Hepatocyte (in vitro differentiated cells): ENCODE measurements around the gene FYN. TPM values are rescaled to one million over a fixed set of nuclear protein-coding genes. Genes with fewer than 3 reads are reported as not detected.

Experiments
- DNase-seq: peaks from one replicate; pipeline ENCODE4 v3.0.0-alpha.2; 2016; ENCODE audit warnings: low spot score
- H2AFZ ChIP-seq: fragments of 200-600 bp; sonication (generic); 2 replicates; pipeline ENCODE4 v1.6.0; 2016; ENCODE audit warnings: antibody characterized with exemption, mild to moderate bottlenecking
- H3K27ac ChIP-seq: fragments of 200-600 bp; sonication (generic); 2 replicates; pipeline ENCODE4 v1.5.1; 2016; ENCODE audit warnings: mild to moderate bottlenecking
- H3K27me3 ChIP-seq: fragments of 200-600 bp; sonication (generic); 2 replicates; pipeline ENCODE4 v1.6.1; 2016
- H3K36me3 ChIP-seq: fragments of 200-600 bp; sonication (generic); replicated peaks from 2 replicates; pipeline ENCODE4 v1.5.1; 2016; ENCODE audit warnings: low read depth; ENCODE audit not compliant: insufficient read depth
- H3K4me1 ChIP-seq: fragments of 200-600 bp; sonication (generic); 2 replicates; pipeline ENCODE4 v1.5.1; 2016; ENCODE audit warnings: mild to moderate bottlenecking, moderate library complexity; ENCODE audit not compliant: insufficient read depth
- H3K4me2 ChIP-seq: fragments of 200-600 bp; sonication (generic); 2 replicates; pipeline ENCODE4 v1.6.0; 2016
- H3K4me3 ChIP-seq: fragments of 200-600 bp; sonication (generic); 2 replicates; pipeline ENCODE4 v1.5.1; 2016; ENCODE audit warnings: mild to moderate bottlenecking
- H3K79me2 ChIP-seq: fragments of 200-600 bp; sonication (generic); 2 replicates; pipeline ENCODE4 v1.6.0; 2017; ENCODE audit warnings: mild to moderate bottlenecking
- H3K9me2 ChIP-seq: fragments of 200-600 bp; sonication (generic); replicated peaks from 2 replicates; pipeline ENCODE4 v1.6.0; 2017; ENCODE audit warnings: mild to moderate bottlenecking; ENCODE audit not compliant: insufficient read depth
- H3K9me3 ChIP-seq: fragments of 200-600 bp; sonication (generic); 2 replicates; pipeline ENCODE4 v1.5.1; 2016; ENCODE audit warnings: low read depth, mild to moderate bottlenecking
- H4K20me1 ChIP-seq: fragments of 200-600 bp; sonication (generic); 2 replicates; pipeline ENCODE4 v1.6.0; 2016; ENCODE audit warnings: mild to moderate bottlenecking; ENCODE audit not compliant: insufficient read depth, poor library complexity, severe bottlenecking
- CTCF ChIP-seq: fragments of 200-600 bp; sonication (generic); IDR thresholded peaks from 2 replicates; pipeline ENCODE4 v1.5.1; 2016; ENCODE audit warnings: antibody characterized with exemption, mild to moderate bottlenecking; ENCODE audit not compliant: poor library complexity
- EZH2 ChIP-seq: fragments of 200-600 bp; sonication (generic); IDR thresholded peaks from 2 replicates; pipeline ENCODE4 v1.6.1; 2016; ENCODE audit warnings: antibody characterized with exemption, mild to moderate bottlenecking, borderline replicate concordance
- EZH2phosphoT487 ChIP-seq: fragments of 200-600 bp; sonication (generic); IDR thresholded peaks from one replicate; pipeline ENCODE4 v1.6.1; 2018; ENCODE audit warnings: antibody characterized with exemption, mild to moderate bottlenecking, low read depth, moderate library complexity; ENCODE audit not compliant: unreplicated experiment, severe bottlenecking
- WGBS: methylation state at CpG from one replicate; pipeline ENCODE4 v1.1.6; 2016; ENCODE audit warnings: low lambda C conversion rate; ENCODE audit errors: missing lambda C conversion rate; 5-methylcytosine and 5-hydroxymethylcytosine counted together
- polyA plus RNA-seq: library from polyadenylated mRNA; unstranded; fragments of >200 nt; fragmentation: Nextera tagmentation; extraction: Ambion mirVana; gene quantifications from 2 replicates; pipeline ENCODE4 v1.2.1, GENCODE V29; 2016
- total RNA-seq: library from RNA; depleted of rRNA; stranded (reverse); fragments of >200 nt; gene quantifications from 2 replicates; pipeline ENCODE4 v1.2.3, GENCODE V29; 2014

Gene FYN
- total and polyA plus RNA-seq, 2 experiments from 2014 or later, result 40.0 to 70.1 TPM

GRCh38 chr6:111770263-111771093, 102.8 kb downstream of the FYN start:
- Histone ChIP-seq H3K27ac (no peak overlapping the region), H3K9me3 (no peaks in the 10 kb centered on the region), H3K4me3 (no peak overlapping the region), H3K4me1 (no peaks in the 10 kb centered on the region), H3K27me3 (no peaks in the 10 kb centered on the region), H3K36me3 (no peaks in the 10 kb centered on the region), H4K20me1 (no peaks in the 10 kb centered on the region), H3K4me2 (no peak overlapping the region), H2AFZ (no peak overlapping the region), H3K9me2 (no peaks in the 10 kb centered on the region), H3K79me2 (no peaks in the 10 kb centered on the region)
- 87% methylated on average over 6 of the region's 6 CpGs for WGBS
- DNase-seq, result no peak
- TF ChIP-seq CTCF, result no peak

GRCh38 chr6:111769365-111770152, 103.7 kb downstream of the FYN start:
- H3K36me3 ChIP-seq, result no peaks in the 10 kb centered on the region
- no peak overlapping the region for H2AFZ ChIP-seq
- no peaks in the 10 kb centered on the region for H4K20me1 ChIP-seq
- 84% methylated on average over 1 of the region's 1 CpG for WGBS
- H3K27ac ChIP-seq, result no peak overlapping the region
- no peaks in the 10 kb centered on the region for H3K9me2 ChIP-seq
- DNase-seq, result no peak
- no peak overlapping the region for H3K4me3 ChIP-seq
- no peaks in the 10 kb centered on the region for H3K9me3 ChIP-seq
- no peaks in the 10 kb centered on the region for H3K27me3 ChIP-seq
- TF ChIP-seq EZH2phosphoT487, result no peak
- no peak for TF ChIP-seq EZH2
- TF ChIP-seq CTCF, result no peak
- no peaks in the 10 kb centered on the region for H3K79me2 ChIP-seq
- H3K4me1 ChIP-seq, result no peaks in the 10 kb centered on the region
- H3K4me2 ChIP-seq, result no peak overlapping the region

GRCh38 chr6:111768431-111768770, 104.9 kb downstream of the FYN start:
- no peak overlapping the region for H3K27ac ChIP-seq
- no peak for TF ChIP-seq EZH2
- no peak for TF ChIP-seq EZH2phosphoT487
- no peak for TF ChIP-seq CTCF
- no peaks in the 10 kb centered on the region for H3K79me2 ChIP-seq
- no peak overlapping the region for H2AFZ ChIP-seq
- H3K4me3 ChIP-seq, result no peak overlapping the region
- H3K9me3 ChIP-seq, result no peaks in the 10 kb centered on the region
- no peak overlapping the region for H3K4me2 ChIP-seq
- H3K27me3 ChIP-seq, result no peaks in the 10 kb centered on the region
- no peak for DNase-seq
- no peaks in the 10 kb centered on the region for H3K4me1 ChIP-seq
- no peaks in the 10 kb centered on the region for H4K20me1 ChIP-seq
- WGBS, result 98% methylated on average over 2 of the region's 2 CpGs
- no peaks in the 10 kb centered on the region for H3K9me2 ChIP-seq
- H3K36me3 ChIP-seq, result no peaks in the 10 kb centered on the region
